DMS 273 (cell line): ENCODE data around the gene FLYWCH1.
A peak's percentile ranks its signal among the peaks of the same experiment; 100 is the strongest.
"Not testable (repeated sequence)": the region's sequence is repeated elsewhere in the genome, so short reads cannot be mapped to it uniquely, and the experiment has no call there.

Source experiments
- DNase-seq: peaks from one replicate; lab custom pipeline; 2025; ENCODE audit not compliant: unreplicated experiment; lab: John Stamatoyannopoulos, UW

Gene FLYWCH1

DNA sequence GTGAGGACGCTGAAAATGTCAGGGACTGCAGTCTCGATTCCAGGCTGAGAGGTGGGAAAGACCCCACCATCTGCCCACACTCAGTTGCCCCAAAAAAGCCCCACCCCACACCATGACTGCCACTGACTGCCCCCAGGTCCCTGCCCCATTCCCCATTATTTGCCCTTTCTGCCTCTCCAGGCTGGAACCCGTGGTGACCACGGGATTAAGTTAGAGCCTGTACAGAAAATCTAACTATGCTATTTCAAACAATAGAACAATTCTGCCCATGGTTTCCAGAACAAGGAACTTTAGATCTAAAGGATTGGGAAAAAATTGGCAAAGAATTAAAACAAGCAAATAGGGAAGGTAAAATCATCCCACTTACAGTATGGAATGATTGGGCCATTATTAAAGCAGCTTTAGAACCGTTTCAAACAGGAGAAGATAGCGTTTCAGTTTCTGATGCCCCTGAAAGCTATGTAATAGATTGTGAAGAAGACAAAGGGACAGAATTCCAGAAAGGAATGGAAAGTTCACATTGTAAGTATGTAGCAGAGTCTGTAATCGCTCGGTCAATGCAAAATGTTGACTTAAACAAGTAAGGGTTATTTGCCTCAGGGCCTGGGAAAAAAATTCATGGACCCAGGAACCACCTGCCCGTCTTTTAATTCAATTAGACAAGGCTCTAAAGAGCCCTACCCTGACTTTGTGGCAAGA, 14.4 kb downstream of the FLYWCH1 start:
- DNase-seq, result no peak

DNA sequence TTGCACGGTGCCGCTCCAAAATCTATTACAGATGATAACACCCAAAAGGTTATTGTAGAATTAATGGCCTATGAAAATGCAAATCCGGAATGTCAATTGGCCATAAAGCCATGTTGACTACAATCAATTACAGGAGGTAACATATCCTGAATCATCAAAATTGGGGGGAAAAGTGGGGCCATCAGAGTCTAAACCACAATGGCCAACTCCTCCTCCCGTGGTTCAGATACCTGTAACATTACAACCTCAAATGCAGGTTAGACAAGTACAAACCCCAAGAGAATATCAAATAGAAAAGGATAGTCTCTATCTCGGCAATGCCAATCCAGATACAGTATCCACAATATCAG, 14.9 kb downstream of the FLYWCH1 start:
- DNase-seq, result no peak

DNA sequence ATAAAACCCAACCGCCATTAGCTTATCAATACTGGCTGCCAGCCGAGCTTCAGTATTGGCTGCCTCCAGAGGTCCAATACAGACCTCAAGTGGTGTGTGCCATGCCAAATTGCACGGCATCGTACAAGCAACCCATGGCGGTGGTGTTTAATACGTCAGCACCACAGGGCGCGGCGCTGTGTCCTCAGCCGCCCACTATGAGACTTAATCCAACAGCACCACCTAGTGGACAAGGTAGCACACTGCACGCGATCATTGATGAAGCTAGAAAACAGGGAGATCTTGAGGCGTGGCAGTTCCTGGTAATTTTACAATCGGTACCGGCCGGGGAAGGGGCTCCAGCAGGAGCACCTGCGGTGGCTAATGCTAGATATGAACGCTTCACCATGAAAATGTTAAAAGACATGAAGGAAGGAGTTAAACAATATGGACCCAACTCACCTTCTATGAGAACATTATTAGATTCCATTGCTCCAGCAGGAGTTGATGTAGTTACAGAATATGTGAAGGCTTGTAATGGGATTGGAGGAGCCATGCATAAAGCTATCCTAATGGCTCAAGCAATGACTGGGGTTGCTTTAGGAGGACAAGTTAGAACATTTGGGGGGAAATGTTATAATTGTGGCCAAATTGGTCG, 15.4 kb downstream of the FLYWCH1 start:
- DNase-seq, result peak; percentile 96

DNA sequence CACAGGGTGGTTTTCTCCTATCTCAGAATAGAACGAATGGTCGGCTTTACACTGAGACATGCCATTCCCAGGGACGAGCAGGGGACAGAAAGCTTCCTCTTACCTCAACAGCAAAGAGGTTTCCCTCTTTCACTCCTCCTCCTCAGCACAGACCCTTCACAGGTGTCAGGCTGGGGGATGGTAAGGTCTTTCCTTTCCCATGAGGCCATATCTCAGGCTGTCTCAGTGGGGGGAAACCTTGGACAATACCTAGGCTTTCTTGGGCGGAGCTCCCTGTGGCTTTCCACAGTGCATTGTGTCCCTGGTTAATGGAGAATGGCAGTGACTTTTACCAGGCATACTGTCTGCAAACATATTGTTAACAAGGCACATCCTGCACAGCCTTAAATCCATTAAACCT, 16.4 kb downstream of the FLYWCH1 start:
- not testable (repeated sequence) for DNase-seq

DNA sequence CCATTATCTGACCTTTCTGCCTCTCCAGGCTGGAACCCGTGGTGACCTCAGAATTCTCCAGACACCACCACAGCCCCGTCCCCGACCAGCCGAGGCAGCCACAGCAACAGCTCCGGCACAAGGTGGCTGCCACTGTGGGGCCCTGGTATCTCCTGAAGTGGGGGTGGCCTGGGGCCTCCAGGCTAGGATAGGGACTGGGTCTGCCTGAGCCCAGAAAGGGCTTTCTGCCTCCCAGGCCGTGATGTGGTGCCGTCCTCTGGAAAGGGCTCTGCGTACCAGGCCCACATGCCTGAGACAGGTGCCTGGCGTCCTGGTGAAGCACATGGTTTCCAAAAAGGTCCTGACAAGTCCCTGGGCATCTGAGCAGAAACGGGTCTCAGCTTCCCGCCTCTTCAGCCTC, 17.1 kb downstream of the FLYWCH1 start:
- no peak for DNase-seq

DNA sequence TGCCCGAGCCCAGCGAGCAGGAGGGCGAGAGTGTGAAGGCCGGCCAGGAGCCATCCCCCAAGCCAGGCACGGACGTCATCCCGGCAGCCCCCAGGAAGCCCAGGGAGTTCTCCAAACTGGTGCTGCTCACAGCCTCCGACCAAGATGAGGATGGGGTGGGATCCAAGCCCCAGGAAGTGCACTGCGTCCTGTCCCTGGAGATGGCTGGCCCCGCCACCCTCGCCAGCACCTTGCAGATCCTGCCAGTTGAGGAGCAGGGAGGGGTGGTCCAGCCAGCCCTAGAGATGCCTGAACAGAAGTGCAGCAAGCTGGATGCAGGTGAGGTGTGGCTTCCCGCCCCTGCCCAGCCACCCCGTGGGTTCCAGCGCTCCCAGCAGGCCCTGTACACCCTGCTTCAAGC, 18.0 kb downstream of the FLYWCH1 start:
- DNase-seq, result no peak

DNA sequence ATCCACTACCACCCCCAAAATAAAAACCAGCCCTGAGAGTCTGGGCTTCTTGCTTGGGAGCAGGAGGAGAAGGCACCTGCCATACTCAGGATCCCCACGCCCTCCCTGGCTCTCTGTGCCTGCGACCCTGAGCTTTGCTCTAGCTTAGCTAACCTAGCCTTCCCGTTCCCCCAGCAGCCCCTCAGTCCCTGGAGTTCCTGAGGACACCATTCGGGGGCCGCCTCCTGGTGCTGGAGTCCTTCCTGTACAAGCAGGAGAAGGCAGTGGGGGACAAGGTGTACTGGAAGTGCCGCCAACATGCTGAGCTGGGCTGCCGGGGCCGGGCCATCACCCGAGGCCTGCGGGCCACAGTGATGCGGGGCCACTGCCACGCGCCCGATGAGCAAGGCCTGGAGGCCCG, 18.5 kb downstream of the FLYWCH1 start:
- no peak for DNase-seq

DNA sequence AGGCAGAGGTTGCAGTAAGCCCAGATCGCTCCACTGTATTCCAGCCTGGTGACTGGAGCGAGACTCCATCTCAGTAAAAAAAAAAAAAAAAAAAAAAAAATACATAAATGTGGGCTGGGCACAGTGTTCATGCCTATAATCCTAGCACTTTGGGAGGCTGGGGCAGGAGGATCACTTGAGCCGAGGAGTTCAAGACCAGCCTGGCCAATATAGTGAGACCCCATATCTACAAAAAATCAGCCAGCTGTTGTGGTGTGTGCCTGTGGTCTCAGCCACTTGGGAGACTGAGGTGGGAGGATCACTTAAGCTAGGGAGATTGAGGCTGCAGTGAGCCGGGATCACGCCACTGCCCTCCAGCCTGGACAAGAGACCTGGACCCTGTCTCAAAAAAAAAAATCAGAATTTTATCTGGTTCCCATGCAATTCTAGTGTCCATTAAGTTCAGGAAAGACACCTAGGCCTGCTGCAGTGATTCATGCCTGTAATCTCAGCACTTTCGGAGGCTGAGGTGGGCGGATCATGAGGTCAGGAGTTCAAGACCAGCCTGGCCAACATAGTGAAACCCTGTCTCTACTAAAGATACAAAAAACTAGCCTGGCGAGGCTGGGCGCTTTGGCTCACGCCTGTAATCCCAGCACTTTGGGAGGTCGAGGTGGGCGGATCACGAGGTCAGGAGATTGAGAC, 19.6 kb downstream of the FLYWCH1 start:
- DNase-seq, result not testable (repeated sequence)

DNA sequence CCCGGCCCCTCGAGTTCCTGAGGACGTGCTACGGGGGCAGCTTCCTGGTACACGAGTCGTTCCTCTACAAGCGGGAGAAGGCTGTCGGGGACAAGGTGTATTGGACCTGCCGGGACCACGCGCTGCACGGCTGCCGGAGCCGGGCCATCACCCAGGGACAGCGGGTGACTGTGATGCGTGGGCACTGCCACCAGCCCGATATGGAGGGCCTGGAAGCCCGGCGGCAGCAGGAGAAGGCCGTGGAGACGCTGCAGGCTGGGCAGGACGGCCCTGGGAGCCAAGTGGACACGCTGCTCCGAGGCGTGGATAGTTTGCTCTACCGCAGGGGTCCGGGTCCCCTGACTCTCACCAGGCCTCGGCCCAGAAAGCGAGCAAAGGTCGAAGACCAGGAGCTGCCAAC, 21.4 kb downstream of the FLYWCH1 start:
- no peak for DNase-seq

DNA sequence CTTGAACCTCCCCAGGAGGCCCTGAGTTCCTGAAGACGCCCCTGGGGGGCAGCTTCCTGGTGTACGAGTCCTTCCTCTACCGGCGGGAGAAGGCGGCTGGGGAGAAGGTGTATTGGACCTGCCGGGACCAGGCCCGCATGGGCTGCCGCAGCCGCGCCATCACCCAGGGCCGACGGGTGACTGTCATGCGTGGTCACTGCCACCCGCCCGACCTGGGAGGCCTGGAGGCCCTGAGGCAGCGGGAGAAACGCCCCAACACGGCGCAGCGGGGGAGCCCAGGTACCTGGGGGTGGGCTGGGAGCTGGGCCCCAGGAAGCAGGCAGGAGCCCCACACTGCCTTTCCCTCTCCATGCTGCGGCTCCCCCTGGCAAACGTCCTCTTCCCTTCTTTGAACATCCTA, 22.0 kb downstream of the FLYWCH1 start:
- DNase-seq, result no peak

DNA sequence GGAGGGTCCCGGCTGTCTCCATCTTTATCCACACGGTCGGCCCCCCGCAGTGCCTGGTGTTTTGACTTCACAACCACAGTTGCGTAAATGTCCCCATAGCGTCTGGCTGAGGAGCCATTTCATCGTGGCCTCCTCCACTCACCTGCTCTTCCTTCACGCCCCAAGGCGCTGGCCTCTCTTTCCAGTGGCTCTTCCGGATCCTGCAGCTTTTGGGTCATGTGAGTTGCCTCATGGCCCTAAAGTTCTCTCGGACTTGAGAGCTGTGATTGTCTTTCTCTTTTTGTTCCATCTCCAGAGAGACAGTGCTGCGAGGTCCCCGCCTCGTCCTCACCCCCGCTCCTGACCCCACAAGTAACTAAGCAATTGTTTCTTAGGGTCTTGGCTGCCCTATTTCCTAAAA, 22.7 kb downstream of the FLYWCH1 start:
- no peak for DNase-seq

DNA sequence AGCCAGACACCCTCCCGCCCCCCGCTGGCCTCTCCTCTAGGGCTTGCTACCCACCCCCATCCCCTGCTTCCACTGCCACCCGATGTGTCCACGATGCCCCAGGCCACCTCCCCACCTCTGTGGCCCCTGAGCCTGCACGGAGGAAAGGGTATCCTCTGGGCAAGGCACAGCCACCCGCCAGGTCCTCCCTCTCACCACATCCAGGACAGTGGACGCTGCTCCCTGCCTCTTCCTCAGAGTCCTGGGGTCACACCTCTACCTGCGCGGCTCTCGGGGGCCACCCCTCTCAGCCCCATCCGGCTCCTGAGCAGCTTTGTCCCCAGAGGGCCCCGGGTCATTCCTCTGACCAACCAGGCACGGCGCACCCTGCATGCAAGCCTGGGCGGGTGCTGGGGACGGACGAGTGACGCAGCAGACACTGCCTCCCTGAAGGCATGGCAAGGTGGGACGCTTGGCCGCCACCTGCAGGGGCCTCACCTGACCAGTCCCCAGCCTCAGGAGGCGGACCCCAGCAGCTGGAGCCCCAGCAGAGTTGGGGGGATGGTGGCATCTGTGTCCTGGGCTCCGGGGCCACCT, 24.8 kb downstream of the FLYWCH1 start:
- no peak for DNase-seq

DNA sequence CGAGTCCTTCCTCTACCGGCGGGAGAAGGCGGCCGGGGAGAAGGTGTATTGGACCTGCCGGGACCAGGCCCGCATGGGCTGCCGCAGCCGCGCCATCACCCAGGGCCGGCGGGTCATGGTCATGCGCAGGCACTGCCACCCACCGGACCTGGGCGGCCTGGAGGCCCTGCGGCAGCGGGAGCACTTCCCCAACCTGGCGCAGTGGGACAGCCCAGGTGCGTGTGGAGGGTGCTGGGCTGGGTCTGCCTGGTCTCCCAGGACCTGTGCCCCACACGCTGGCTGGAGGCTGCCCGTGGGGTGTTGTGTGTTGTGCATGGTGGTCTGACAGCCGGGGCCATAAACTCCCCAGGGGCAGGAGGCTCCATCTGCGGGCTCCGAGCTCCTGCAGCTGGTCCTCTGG, 25.4 kb downstream of the FLYWCH1 start:
- no peak for DNase-seq

DNA sequence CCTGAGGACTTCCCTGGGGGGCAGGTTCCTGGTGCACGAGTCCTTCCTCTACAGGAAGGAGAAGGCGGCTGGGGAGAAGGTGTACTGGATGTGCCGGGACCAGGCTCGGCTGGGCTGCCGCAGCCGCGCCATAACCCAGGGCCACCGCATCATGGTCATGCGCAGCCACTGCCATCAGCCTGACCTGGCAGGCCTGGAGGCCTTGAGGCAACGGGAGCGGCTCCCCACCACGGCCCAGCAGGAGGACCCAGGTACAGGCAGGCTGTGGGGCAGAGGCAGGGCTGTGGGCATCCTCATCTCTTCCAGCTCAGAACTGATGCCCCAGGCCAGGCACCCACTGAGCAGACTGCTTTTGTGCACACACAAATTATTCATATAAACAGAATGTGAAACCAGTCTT, 26.5 kb downstream of the FLYWCH1 start:
- DNase-seq, result no peak

DNA sequence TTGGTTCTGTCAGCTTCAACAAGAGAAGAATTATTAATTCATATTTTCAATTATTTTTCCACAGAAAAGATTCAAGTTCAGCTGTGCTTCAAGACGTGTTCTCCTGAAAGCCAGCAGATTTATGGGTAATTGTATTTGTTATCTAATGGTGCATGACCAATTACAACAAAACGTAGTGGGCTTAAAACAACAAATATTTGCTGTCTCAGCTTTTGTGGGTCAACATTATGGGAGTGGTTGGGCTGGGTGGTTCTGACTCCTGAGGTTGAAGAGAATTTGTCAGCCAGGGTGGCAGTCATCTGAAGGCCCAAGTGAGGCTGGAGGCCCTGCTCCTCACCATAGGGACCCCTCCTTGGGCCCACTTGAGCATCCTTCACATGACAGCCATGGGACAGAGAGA, 28.2 kb downstream of the FLYWCH1 start:
- DNase-seq, result no peak

DNA sequence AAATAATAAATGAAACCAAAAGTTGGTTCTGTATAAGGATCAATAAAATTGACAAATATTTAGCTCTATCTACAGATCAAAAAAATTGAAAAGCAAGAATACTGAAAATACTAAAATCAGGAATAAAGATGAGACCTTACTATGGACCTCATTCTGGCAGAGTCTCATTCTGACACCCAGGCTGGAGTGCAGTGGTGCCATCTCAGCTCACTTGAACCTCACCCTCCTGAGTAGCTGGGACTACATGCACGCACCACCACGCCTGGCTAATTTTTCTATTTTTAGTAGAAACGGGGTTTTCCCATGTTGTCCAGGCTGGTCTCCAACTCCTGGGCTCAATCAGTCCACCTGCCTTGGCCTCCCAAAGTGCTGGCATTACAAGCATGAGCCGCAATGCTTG, 30.3 kb downstream of the FLYWCH1 start:
- no peak for DNase-seq

DNA sequence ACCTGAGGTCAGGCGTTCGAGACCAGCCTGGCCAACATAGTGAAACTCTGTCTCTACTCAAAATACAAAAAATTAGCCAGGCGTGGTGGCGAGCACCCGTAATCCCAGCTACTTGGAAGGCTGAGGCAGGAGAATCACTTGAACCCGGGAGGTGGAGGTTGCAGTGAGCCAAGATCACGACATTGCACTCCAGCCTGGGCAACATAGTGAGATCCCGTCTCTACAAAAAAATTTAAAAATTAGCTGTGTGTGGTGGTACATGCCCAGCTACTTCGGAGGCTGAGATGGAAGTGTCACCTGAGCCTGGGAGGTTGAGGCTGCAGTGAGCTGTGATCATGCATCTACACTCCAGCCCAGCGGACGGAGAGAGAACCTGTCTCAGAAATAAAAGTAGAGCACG, 32.0 kb downstream of the FLYWCH1 start:
- not testable (repeated sequence) for DNase-seq

DNA sequence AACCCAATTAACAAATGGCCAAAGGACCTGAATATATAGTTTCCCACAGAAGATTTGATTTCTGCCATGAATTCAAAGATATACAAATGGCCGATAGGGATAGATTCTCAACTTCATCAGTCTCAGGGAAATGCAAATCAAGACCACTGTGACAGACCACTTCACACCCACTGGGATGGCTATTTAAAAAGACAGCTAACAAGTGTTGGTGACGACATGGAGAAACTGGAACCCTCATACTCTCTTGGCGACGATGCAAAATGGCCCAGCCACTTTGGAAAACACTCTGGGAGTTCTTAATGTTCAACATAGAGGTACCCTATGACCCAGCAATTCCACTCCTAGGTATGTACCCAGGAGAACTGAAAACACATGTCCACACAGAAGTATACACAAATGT, 34.9 kb downstream of the FLYWCH1 start:
- DNase-seq, result no peak

DNA sequence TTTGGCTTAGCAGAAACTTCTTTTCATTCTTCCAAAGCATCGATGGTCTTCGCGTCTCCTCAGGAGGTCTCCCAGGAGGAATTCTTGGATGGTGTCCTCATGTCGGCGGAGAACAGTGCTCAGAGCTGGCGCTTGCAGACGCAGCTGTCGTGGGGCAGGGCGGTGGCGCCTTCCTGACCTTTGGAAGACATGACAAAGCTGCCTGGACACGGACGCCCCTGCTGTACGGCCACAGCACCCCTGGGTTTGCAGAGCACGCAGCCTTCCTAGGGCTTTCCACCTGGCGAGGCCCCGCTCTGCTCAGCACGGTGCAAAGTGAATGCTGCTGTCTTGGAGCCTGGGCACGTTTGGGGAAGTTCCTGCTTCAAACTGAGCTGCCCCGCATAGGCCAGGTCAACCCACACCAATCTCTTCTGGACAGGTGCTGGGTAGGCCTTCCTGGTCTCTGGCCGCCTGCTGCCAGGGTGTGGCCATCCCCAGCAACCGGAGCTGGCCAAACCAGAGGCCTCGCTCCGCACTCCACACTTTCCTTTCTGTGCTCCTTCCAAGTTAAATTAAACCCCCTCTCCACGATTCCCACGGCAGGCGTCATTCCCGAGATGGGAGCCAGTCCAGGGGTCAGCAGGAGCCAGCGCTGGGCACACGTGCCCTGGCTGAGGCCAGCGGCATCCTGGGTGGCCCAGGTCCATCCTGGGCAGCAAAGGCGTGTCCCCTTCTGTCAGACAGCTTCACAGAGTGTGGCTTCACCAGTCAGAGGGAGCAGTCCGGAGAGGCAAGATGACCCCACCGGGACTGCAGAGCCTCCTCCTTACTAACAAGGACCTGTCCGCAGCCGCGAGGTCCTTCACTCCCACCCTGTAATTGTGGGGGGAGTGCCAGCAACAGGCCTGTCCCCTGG, 37.3 kb downstream of the FLYWCH1 start:
- no peak for DNase-seq

DNA sequence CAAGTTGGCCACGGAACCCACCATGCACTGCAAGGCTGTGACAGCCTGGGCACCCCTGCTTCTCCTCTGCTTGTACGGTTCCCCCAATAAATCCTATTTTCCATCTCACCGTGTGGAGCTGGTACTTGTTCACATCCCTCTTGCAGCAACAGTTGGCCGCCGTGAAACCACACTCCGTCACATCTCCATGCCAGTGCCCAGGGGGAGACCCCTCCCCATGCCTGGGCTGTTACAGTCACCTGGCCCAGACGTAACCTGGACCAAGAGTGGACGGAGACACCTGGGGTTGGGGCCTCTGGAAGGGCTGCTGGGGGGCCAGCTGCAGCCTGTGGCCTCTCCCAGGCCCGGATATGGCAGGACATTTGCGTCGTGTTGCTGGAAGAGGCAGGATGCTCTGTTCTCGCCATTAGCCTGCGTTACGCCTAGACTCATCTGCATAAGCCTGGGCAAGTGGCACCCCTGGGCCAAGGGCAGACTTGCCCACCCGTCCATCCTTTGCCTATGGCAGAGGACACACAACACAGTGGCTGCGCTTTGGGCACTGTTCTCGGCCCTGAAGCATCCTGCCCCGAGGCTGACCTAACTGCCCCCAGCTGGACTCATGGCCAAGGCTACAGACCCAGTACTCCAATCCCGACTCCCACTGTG, 38.1 kb downstream of the FLYWCH1 start:
- no peak for DNase-seq

DNA sequence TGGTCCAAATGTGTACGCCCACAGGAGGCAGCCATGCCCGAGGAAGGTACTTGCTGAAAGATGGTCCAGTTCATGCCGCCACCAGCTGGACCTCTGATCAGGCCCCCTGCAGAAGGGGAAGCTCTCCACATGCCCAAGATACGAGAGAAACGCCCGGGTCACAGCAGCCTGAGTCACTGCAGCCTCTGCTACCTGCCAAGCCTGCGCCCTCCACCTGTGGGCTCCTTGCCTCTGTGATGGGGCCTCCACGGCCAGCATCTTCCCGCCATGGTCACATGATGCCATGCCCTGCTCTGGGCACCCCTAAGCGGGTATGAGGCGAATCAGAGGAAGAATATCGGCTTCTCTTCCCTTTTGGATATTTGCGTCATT, 38.6 kb downstream of the FLYWCH1 start:
- DNase-seq, result no peak
